H1 (cell line): ENCODE measurements around the gene TXNDC12. TPM values are rescaled to one million over a fixed set of nuclear protein-coding genes. Genes with fewer than 3 reads are reported as not detected.

Experiments
- CTCF ChIA-PET: fragments of 300-600 bp; sonication (Branson Sonifier 250); formaldehyde crosslinking; loops from one replicate; lab custom pipeline; 2021; ENCODE audit not compliant: partially characterized antibody; lab: Charles Lee
- POLR2A ChIA-PET: fragments of 300-600 bp; sonication (Branson Sonifier 250); formaldehyde crosslinking; loops from one replicate; lab custom pipeline; 2021; ENCODE audit warnings: inconsistent platforms; ENCODE audit not compliant: partially characterized antibody; lab: Charles Lee
- DNase-seq, 2 experiments: peaks; one replicate each; pipeline versions ENCODE4 v3.0.0 to v3.0.0-alpha.2; 2010 to 2022; ENCODE audit warnings: low spot score in 2 of 2, low read depth in 1 of 2, mixed read lengths in 1 of 2
- FAIRE-seq: peaks from 2 replicates; lab custom pipeline; 2011; peaks lifted over from hg19 to GRCh38; lab: Jason Lieb, UNC
- H2AFZ ChIP-seq: 2 replicates; pipeline ENCODE4 v1.8.1; 2012; ENCODE audit warnings: low read length, inconsistent platforms
- H2AK5ac ChIP-seq: 2 replicates; pipeline ENCODE4 v1.6.1; 2013; ENCODE audit warnings: low read depth, low read length
- H2BK120ac ChIP-seq: replicated peaks from 2 replicates; pipeline ENCODE3; 2013; ENCODE audit warnings: low read depth, low read length, inconsistent platforms
- H2BK12ac ChIP-seq: 2 replicates; pipeline ENCODE4 v1.6.1; 2013; ENCODE audit warnings: low read depth, low read length
- H2BK15ac ChIP-seq: 2 replicates; pipeline ENCODE4 v1.6.1; 2013; ENCODE audit warnings: low read length
- H2BK20ac ChIP-seq: 2 replicates; pipeline ENCODE4 v1.6.1; 2013; ENCODE audit warnings: low read length
- H2BK5ac ChIP-seq: 2 replicates; pipeline ENCODE4 v1.6.1; 2013; ENCODE audit warnings: low read depth, low read length
- H3K14ac ChIP-seq: 2 replicates; pipeline ENCODE4 v1.6.1; 2013; ENCODE audit warnings: inconsistent platforms; ENCODE audit not compliant: insufficient read length
- H3K18ac ChIP-seq: 2 replicates; pipeline ENCODE4 v1.6.1; 2013; ENCODE audit warnings: low read length; ENCODE audit errors: extremely low read depth
- H3K23ac ChIP-seq: 2 replicates; pipeline ENCODE4 v1.6.1; 2013; ENCODE audit warnings: inconsistent platforms; ENCODE audit not compliant: insufficient read length
- H3K23me2 ChIP-seq: 2 replicates; pipeline ENCODE4 v1.6.1; 2013; ENCODE audit warnings: low read depth, low read length
- H3K27ac ChIP-seq: 2 replicates; pipeline ENCODE4 v1.6.1; 2011; ENCODE audit warnings: low read depth, low read length, inconsistent platforms
- H3K27me3 ChIP-seq, 4 experiments: replicated peaks in 1 of 4; 1 replicate in 1 of 4; 2 replicates in 3 of 4; pipeline versions ENCODE4 v1.6.1 to v1.8.1; 2011 to 2013; ENCODE audit warnings: low read length in 3 of 4, mild to moderate bottlenecking in 3 of 4, inconsistent platforms in 2 of 4, mixed read lengths in 2 of 4, moderate library complexity in 1 of 4; ENCODE audit not compliant: control insufficient read depth in 3 of 4, insufficient read depth in 3 of 4; ENCODE audit errors: extremely low read depth in 1 of 4
- H3K36me3 ChIP-seq, 4 experiments: 2 replicates each; pipeline versions ENCODE4 v1.6.1 to v1.8.1; 2011 to 2013; ENCODE audit warnings: mild to moderate bottlenecking in 4 of 4, low read length in 3 of 4, moderate library complexity in 2 of 4, control low read depth in 1 of 4, inconsistent platforms in 1 of 4; ENCODE audit not compliant: insufficient read depth in 4 of 4, control insufficient read depth in 2 of 4
- H3K4ac ChIP-seq: replicated peaks from 2 replicates; pipeline ENCODE3; 2013; ENCODE audit warnings: low read length, low read depth, mixed read lengths, inconsistent platforms; ENCODE audit not compliant: insufficient read length
- H3K4me1 ChIP-seq, 4 experiments: replicated peaks in 1 of 4; 1 replicate in 1 of 4; 2 replicates in 3 of 4; pipeline versions ENCODE4 v1.6.1 to v1.8.1; 2011 to 2013; ENCODE audit warnings: low read length in 3 of 4, inconsistent platforms in 2 of 4, mixed read lengths in 1 of 4; ENCODE audit not compliant: insufficient read depth in 4 of 4, control insufficient read depth in 3 of 4
- H3K4me2 ChIP-seq, 2 experiments: 2 replicates each; pipeline versions ENCODE4 v1.6.1 to v1.8.1; 2011 to 2013; ENCODE audit warnings: low read depth in 2 of 2, low read length in 2 of 2, control low read depth in 1 of 2, inconsistent platforms in 1 of 2, mild to moderate bottlenecking in 1 of 2; ENCODE audit not compliant: insufficient read depth in 1 of 2
- H3K4me3 ChIP-seq, 4 experiments: fragments of 200-600, 300-600 bp in 1 of 4; sonication (generic), shearing (Covaris generic), sonication (Bioruptor Twin) in 1 of 4; 2 replicates each; pipeline versions ENCODE4 v1.5.1 to v1.8.1; 2011 to 2016; ENCODE audit warnings: low read length in 4 of 4, low read depth in 3 of 4, control low read depth in 2 of 4, inconsistent platforms in 2 of 4, mild to moderate bottlenecking in 2 of 4, mixed read lengths in 1 of 4, moderate library complexity in 1 of 4; ENCODE audit not compliant: insufficient read depth in 2 of 4; ENCODE audit errors: extremely low read depth in 1 of 4
- H3K56ac ChIP-seq: replicated peaks from 2 replicates; pipeline ENCODE3; 2013; ENCODE audit warnings: low read depth, mild to moderate bottlenecking, mixed read lengths, low read length, inconsistent platforms; ENCODE audit not compliant: insufficient read length
- H3K79me1 ChIP-seq: 2 replicates; pipeline ENCODE4 v1.6.1; 2013; ENCODE audit warnings: low read depth, low read length, control low read depth
- H3K79me2 ChIP-seq, 2 experiments: 2 replicates each; pipeline versions ENCODE4 v1.6.1 to v1.8.1; 2012 to 2013; ENCODE audit warnings: low read length in 2 of 2, mild to moderate bottlenecking in 2 of 2, inconsistent platforms in 1 of 2; ENCODE audit not compliant: insufficient read depth in 2 of 2, control insufficient read depth in 1 of 2
- H3K9ac ChIP-seq, 4 experiments: replicated peaks in 1 of 4; 1 replicate in 1 of 4; 2 replicates in 3 of 4; pipeline versions ENCODE4 v1.6.1 to v1.8.1; 2011 to 2013; ENCODE audit warnings: low read depth in 3 of 4, low read length in 3 of 4, control low read depth in 2 of 4, mild to moderate bottlenecking in 2 of 4, moderate library complexity in 2 of 4, inconsistent platforms in 1 of 4; ENCODE audit errors: extremely low read depth in 1 of 4
- H3K9me3 ChIP-seq, 2 experiments: 2 replicates each; pipeline versions ENCODE4 v1.6.1 to v1.8.1; 2012 to 2013; ENCODE audit warnings: mild to moderate bottlenecking in 2 of 2, moderate library complexity in 2 of 2, control low read depth in 1 of 2, inconsistent platforms in 1 of 2, low read depth in 1 of 2, low read length in 1 of 2, mixed read lengths in 1 of 2; ENCODE audit not compliant: insufficient read depth in 2 of 2
- H4K20me1 ChIP-seq, 2 experiments: replicated peaks in 1 of 2; 2 replicates each; pipeline versions ENCODE3 to v1.8.1; 2011 to 2013; ENCODE audit warnings: inconsistent platforms in 2 of 2, low read length in 2 of 2, mild to moderate bottlenecking in 1 of 2; ENCODE audit not compliant: insufficient read depth in 2 of 2, control insufficient read depth in 1 of 2
- H4K5ac ChIP-seq: 2 replicates; pipeline ENCODE4 v1.6.1; 2013; ENCODE audit warnings: low read length, low read depth, mixed read lengths, inconsistent platforms; ENCODE audit not compliant: insufficient read length
- H4K8ac ChIP-seq: 2 replicates; pipeline ENCODE4 v1.8.0; 2013; ENCODE audit warnings: mild to moderate bottlenecking, moderate library complexity, low read length, inconsistent platforms; ENCODE audit not compliant: insufficient read depth; ENCODE audit errors: extremely low read depth
- H4K91ac ChIP-seq: replicated peaks from 2 replicates; pipeline ENCODE3; 2013; ENCODE audit warnings: low read length, mixed read lengths, inconsistent platforms; ENCODE audit not compliant: insufficient read length
- CHD1 ChIP-seq: IDR thresholded peaks from 2 replicates; pipeline ENCODE4 v1.6.1; 2012; ENCODE audit warnings: low read depth, low read length, improper control_type of control experiment
- CHD2 ChIP-seq: IDR thresholded peaks from 2 replicates; pipeline ENCODE4 v1.6.1; 2012; ENCODE audit warnings: low read length, improper control_type of control experiment
- EGR1 ChIP-seq: IDR thresholded peaks from 2 replicates; pipeline ENCODE4 v1.6.1; 2011; ENCODE audit warnings: low read depth, low read length, borderline replicate concordance
- SIX5 ChIP-seq: IDR thresholded peaks from 2 replicates; pipeline ENCODE4 v1.6.1; 2011; ENCODE audit warnings: mild to moderate bottlenecking, low read depth, low read length
- TAF1 ChIP-seq: IDR thresholded peaks from 2 replicates; pipeline ENCODE4 v1.6.1; 2011; ENCODE audit warnings: mild to moderate bottlenecking, low read depth, low read length
- TBP ChIP-seq: IDR thresholded peaks from 2 replicates; pipeline ENCODE4 v1.6.1; 2011; ENCODE audit warnings: low read depth, low read length, improper control_type of control experiment
- TEAD4 ChIP-seq: IDR thresholded peaks from 2 replicates; pipeline ENCODE4 v1.6.1; 2012; ENCODE audit warnings: low read depth, low read length, inconsistent platforms, mixed read lengths
- polyA plus RNA-seq, 7 experiments: library from polyadenylated mRNA; depleted of rRNA in 3 of 7; stranded (reverse) in 5 of 7; unstranded in 2 of 7; fragments of >200 nt in 5 of 7; fragments of 200-250 nt in 2 of 7; gene quantifications; 1 replicate in 5 of 7; 2 replicates in 1 of 7; 4 replicates in 1 of 7; pipeline versions ENCODE4 v1.2.1 to v1.2.3, GENCODE V29; 2011 to 2013; ENCODE audit warnings: missing spikeins in 2 of 7, mixed read lengths in 2 of 7
- total RNA-seq: library from RNA; stranded (reverse); fragmentation: NEBNext Ultra II Directional; extraction: Animal tissue kit (Norgen Biotek cat#: 25700); gene quantifications from 2 replicates; pipeline ENCODE4 v1.2.1, GENCODE V29; 2021

Gene TXNDC12
- total and polyA plus RNA-seq, 2 of the 8 experiments (the other 6 are each of a cell fraction or from before 2014, with no cell fraction given) = 35.2 to 89.8 TPM

DNA sequence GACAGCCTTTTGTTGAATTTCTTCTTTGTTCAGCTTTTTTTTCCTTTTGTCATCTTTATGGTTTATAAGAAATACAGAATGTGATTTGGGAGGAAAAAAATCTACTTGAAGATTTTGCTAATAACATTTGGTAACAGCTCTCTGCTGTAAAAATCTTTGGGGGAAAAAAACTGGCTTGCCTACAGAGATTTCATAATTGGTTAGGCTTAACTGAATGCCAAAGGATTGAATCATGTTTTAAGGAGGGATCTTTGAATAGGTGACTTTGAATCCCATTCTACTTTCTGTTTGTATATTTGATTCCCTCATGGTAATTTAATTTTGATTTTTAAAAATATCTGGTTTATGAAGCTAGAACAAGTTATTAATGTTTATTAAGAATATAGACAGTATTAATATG lies 4.3 kb upstream of the TXNDC12 start:
- Histone ChIP-seq H3K4me1 (peaks cover 0 to 7% (median 2%) of the 10 kb centered on the region in 4 experiments; a peak in 3 of 7 replicates), H2BK5ac (no peak overlapping the region), H3K56ac (no peak overlapping the region), H2BK12ac (no peak overlapping the region), H3K23me2 (peaks cover 8% of the 10 kb centered on the region; the same call in 1 of the 2 replicates), H3K9ac (no peak overlapping the region), H3K79me1 (no peaks in the 10 kb centered on the region; the same call in none of the 2 replicates), H2BK20ac (no peak overlapping the region), H3K36me3 (peaks cover 11 to 39% (median 29%) of the 10 kb centered on the region in 4 experiments), H4K5ac (no peak overlapping the region), H3K4ac (no peak overlapping the region), H2BK120ac (no peak overlapping the region), H3K23ac (no peak overlapping the region), H2AK5ac (no peak overlapping the region)
- POLR2A ChIA-PET = interaction anchor here (1.2 to 3.2 kb wide), 3 partner anchors 11 to 26 kb away, joined by 5 to 22 read pairs (median 6); partner anchors contain the start of gene KTI12
- DNase-seq = no peak
- TF ChIP-seq TBP (no peak), TEAD4 (no peak), EGR1 (no peak), SIX5 (no peak), TAF1 (no peak), CHD2 (no peak), CHD1 (no peak)
- TF ChIP-seq, all 59 proteins: peak for 0
- no peak overlapping the region for H4K8ac ChIP-seq
- no peak overlapping the region for H3K18ac ChIP-seq
- H4K91ac ChIP-seq = no peak overlapping the region
- H3K4me3 ChIP-seq = no peak overlapping the region
- H2BK15ac ChIP-seq = no peak overlapping the region
- no peak for FAIRE-seq
- H3K14ac ChIP-seq = no peak overlapping the region
- no peak overlapping the region for H3K27ac ChIP-seq
- 0 out of 4 replicates have a peak overlapping the region, but pooled peaks of 1 of the 2 experiments have one; percentile 8 for H3K4me2 ChIP-seq
- no peaks in the 10 kb centered on the region for H3K9me3 ChIP-seq
- H3K27me3 ChIP-seq = no peaks in the 10 kb centered on the region
- peaks cover 13 to 72% of the 10 kb centered on the region in 2 experiments for H3K79me2 ChIP-seq
- H2AFZ ChIP-seq = no peak overlapping the region
- CTCF ChIA-PET = interaction anchor here (1.0 to 1.7 kb wide), 3 partner anchors 12 to 67 kb away, joined by 3 read pairs; no protein-coding TSS in a partner anchor
- peaks cover 0 to 7% of the 10 kb centered on the region in 2 experiments for H4K20me1 ChIP-seq
